ENCODE data around the gene RAB1A. TPM values are rescaled to one million over a fixed set of nuclear protein-coding genes. Genes with fewer than 3 reads are reported as not detected.

RAB1A gene
- total RNA-seq, 1 donor from 2014 or later, result 88.1 TPM

GRCh38 chr2:65075176-65075575 is 54.7 kb downstream of the RAB1A start:
- peaks cover 8% of the 10 kb centered on the region for H3K4me1 Mint-ChIP-seq (ENCODE audit: low read depth)
- DNase-seq (ENCODE audit: low spot score), result no peak
- H3K4me3 Mint-ChIP-seq (ENCODE audit: low read depth), result no peak overlapping the region
- H3K36me3 Mint-ChIP-seq (ENCODE audit: low read depth), result peaks cover 58% of the 10 kb centered on the region
- intact Hi-C loops (cut with micrococcal nuclease), result no loop called here
- no peak overlapping the region for H3K27ac Mint-ChIP-seq
- H3K27me3 Mint-ChIP-seq (ENCODE audit: low read depth), result no peaks in the 10 kb centered on the region
- H3K9me3 Mint-ChIP-seq, result no peaks in the 10 kb centered on the region

GRCh38 chr2:65073879-65074565 is 55.9 kb downstream of the RAB1A start:
- DNase-seq (ENCODE audit: low spot score), result no peak
- Mint-ChIP-seq H3K27ac (no peak overlapping the region), H3K4me1 (ENCODE audit: low read depth) (peaks cover 9% of the 10 kb centered on the region), H3K4me3 (ENCODE audit: low read depth) (no peak overlapping the region), H3K27me3 (ENCODE audit: low read depth) (no peaks in the 10 kb centered on the region), H3K36me3 (ENCODE audit: low read depth) (peaks cover 52% of the 10 kb centered on the region), H3K9me3 (no peaks in the 10 kb centered on the region)
- intact Hi-C loops (cut with micrococcal nuclease), result no loop called here

- DNase-seq (ENCODE audit: low spot score), result no peak
- H3K36me3 Mint-ChIP-seq (ENCODE audit: low read depth), result peaks cover 41% of the 10 kb centered on the region
- no peak overlapping the region for H3K27ac Mint-ChIP-seq
Observed at GRCh38 chr2:65072181-65072970, 57.5 kb downstream of the RAB1A start.

GRCh38 chr2:65071499-65072180 is 58.3 kb downstream of the RAB1A start:
- intact Hi-C loops (cut with micrococcal nuclease), result no loop called here
- Mint-ChIP-seq H3K4me3 (ENCODE audit: low read depth) (no peak overlapping the region), H3K9me3 (no peaks in the 10 kb centered on the region), H3K27me3 (ENCODE audit: low read depth) (no peaks in the 10 kb centered on the region), H3K4me1 (ENCODE audit: low read depth) (peaks cover 17% of the 10 kb centered on the region), H3K27ac (peak overlapping the region; percentile 55), H3K36me3 (ENCODE audit: low read depth) (peaks cover 41% of the 10 kb centered on the region)
- no peak for DNase-seq (ENCODE audit: low spot score)

More at GRCh38 chr2:65072181-65072970, 57.5 kb downstream of the RAB1A start:
- no peaks in the 10 kb centered on the region for H3K27me3 Mint-ChIP-seq (ENCODE audit: low read depth)
- no peak overlapping the region for H3K4me3 Mint-ChIP-seq (ENCODE audit: low read depth)
- no peaks in the 10 kb centered on the region for H3K9me3 Mint-ChIP-seq
- H3K4me1 Mint-ChIP-seq (ENCODE audit: low read depth), result peaks cover 17% of the 10 kb centered on the region
- intact Hi-C loops (cut with micrococcal nuclease), result no loop called here

- H3K27me3 Mint-ChIP-seq (ENCODE audit: low read depth), result no peaks in the 10 kb centered on the region
- no peaks in the 10 kb centered on the region for H3K9me3 Mint-ChIP-seq
- intact Hi-C loops (cut with micrococcal nuclease), result no loop called here
- H3K27ac Mint-ChIP-seq, result peak overlapping the region; percentile 50
- H3K4me3 Mint-ChIP-seq (ENCODE audit: low read depth), result no peak overlapping the region
- H3K4me1 Mint-ChIP-seq (ENCODE audit: low read depth), result peaks cover 17% of the 10 kb centered on the region
- H3K36me3 Mint-ChIP-seq (ENCODE audit: low read depth), result peaks cover 34% of the 10 kb centered on the region
- no peak for DNase-seq (ENCODE audit: low spot score)
Observed at GRCh38 chr2:65070856-65071255, 59.0 kb downstream of the RAB1A start.

GRCh38 chr2:65070172-65070830 is 59.6 kb downstream of the RAB1A start:
- no peak for DNase-seq (ENCODE audit: low spot score)
- Mint-ChIP-seq H3K36me3 (ENCODE audit: low read depth) (peaks cover 34% of the 10 kb centered on the region), H3K4me1 (ENCODE audit: low read depth) (peaks cover 19% of the 10 kb centered on the region), H3K27ac (peak overlapping the region; percentile 50), H3K4me3 (ENCODE audit: low read depth) (no peak overlapping the region), H3K9me3 (no peaks in the 10 kb centered on the region), H3K27me3 (ENCODE audit: low read depth) (no peaks in the 10 kb centered on the region)
- intact Hi-C loops (cut with micrococcal nuclease), result no loop called here

GRCh38 chr2:65069439-65069824 is 60.5 kb downstream of the RAB1A start:
- DNase-seq (ENCODE audit: low spot score), result no peak
- H3K36me3 Mint-ChIP-seq (ENCODE audit: low read depth), result peaks cover 34% of the 10 kb centered on the region
- H3K4me1 Mint-ChIP-seq (ENCODE audit: low read depth), result peaks cover 26% of the 10 kb centered on the region
- no peak overlapping the region for H3K4me3 Mint-ChIP-seq (ENCODE audit: low read depth)
- no peaks in the 10 kb centered on the region for H3K27me3 Mint-ChIP-seq (ENCODE audit: low read depth)
- H3K9me3 Mint-ChIP-seq, result no peaks in the 10 kb centered on the region
- peak overlapping the region; percentile 49 for H3K27ac Mint-ChIP-seq
- intact Hi-C loops (cut with micrococcal nuclease), result loop anchor here (5.0 kb wide), 1 partner anchor 503 kb away; no protein-coding TSS in a partner anchor

GRCh38 chr2:65067806-65068553 is 61.9 kb downstream of the RAB1A start:
- Mint-ChIP-seq H3K4me3 (ENCODE audit: low read depth) (no peak overlapping the region), H3K27me3 (ENCODE audit: low read depth) (no peaks in the 10 kb centered on the region), H3K27ac (no peak overlapping the region), H3K4me1 (ENCODE audit: low read depth) (peaks cover 30% of the 10 kb centered on the region), H3K9me3 (no peaks in the 10 kb centered on the region), H3K36me3 (ENCODE audit: low read depth) (peaks cover 26% of the 10 kb centered on the region)
- DNase-seq (ENCODE audit: low spot score), result no peak
- intact Hi-C loops (cut with micrococcal nuclease), result loop anchor here (5.0 kb wide), 1 partner anchor 504 kb away; no protein-coding TSS in a partner anchor

- Mint-ChIP-seq H3K27ac (peak overlapping the region; percentile 69), H3K4me3 (ENCODE audit: low read depth) (no peak overlapping the region), H3K4me1 (ENCODE audit: low read depth) (peaks cover 21% of the 10 kb centered on the region), H3K9me3 (no peaks in the 10 kb centered on the region), H3K27me3 (ENCODE audit: low read depth) (no peaks in the 10 kb centered on the region), H3K36me3 (ENCODE audit: low read depth) (no peaks in the 10 kb centered on the region)
- intact Hi-C loops (cut with micrococcal nuclease), result loop anchor here (1.0 to 5.0 kb wide), 4 partner anchors 66 to 507 kb away; partner anchors contain the start of gene RAB1A
- DNase-seq (ENCODE audit: low spot score), result peak; percentile 38
Observed at GRCh38 chr2:65064728-65065552, 65.0 kb downstream of the RAB1A start.

GRCh38 chr2:65062843-65063825 is 66.8 kb downstream of the RAB1A start:
- Mint-ChIP-seq H3K27ac (no peak overlapping the region), H3K9me3 (no peaks in the 10 kb centered on the region), H3K4me3 (ENCODE audit: low read depth) (no peak overlapping the region), H3K27me3 (ENCODE audit: low read depth) (no peaks in the 10 kb centered on the region), H3K36me3 (ENCODE audit: low read depth) (no peaks in the 10 kb centered on the region), H3K4me1 (ENCODE audit: low read depth) (peaks cover 25% of the 10 kb centered on the region)
- intact Hi-C loops (cut with micrococcal nuclease), result no loop called here
- no peak for DNase-seq (ENCODE audit: low spot score)

Measured in activated T-helper 2 cell treated with anti-CD3 and anti-CD28 coated beads, Interferon-gamma antibody, Interleukin-2, Interleukin-4, amounts not matched to agents 10 μg/mL and 5 μg/mL and 100 μg/mL, durations not matched to agents 14 hours and 24 hours and 36 hours (primary cell).